ENCODE measurements around the gene RFX1. TPM values are rescaled to one million over a fixed set of nuclear protein-coding genes. Genes with fewer than 3 reads are reported as not detected.

The RFX1 gene
- total RNA-seq, 2 experiments from 2014 or later = 4.4 to 17.4 TPM

- TF ChIP-seq CTCF (conservative IDR thresholded peaks at IDR 0.05; ENCODE audit: low read length) (no peak), EZH2phosphoT487 (IDR thresholded peaks at IDR 0.05; ENCODE audit: borderline replicate concordance, low read depth, low read length) (no peak)
- no TSS peak for BruUV-seq (replicated peaks)
- no peaks in the 10 kb centered on the region for H3K9me2 ChIP-seq (ENCODE audit: insufficient read depth, low read length)
- no peak overlapping the region for H3K27ac ChIP-seq (ENCODE audit: low read depth, low read length, poor library complexity, severe bottlenecking)
- H3K9me3 ChIP-seq (ENCODE audit: low read length) = no peaks in the 10 kb centered on the region
- intact Hi-C loops (cut with micrococcal nuclease; ENCODE audit: unreplicated experiment) = no loop called here
- peaks cover 20% of the 10 kb centered on the region for H3K4me1 ChIP-seq (ENCODE audit: insufficient read depth, low read length, poor library complexity, severe bottlenecking)
- CTCF ChIA-PET (ENCODE audit: unreplicated experiment) = no interaction called here
- no peak overlapping the region for H3K4me3 ChIP-seq (ENCODE audit: low read depth, low read length, poor library complexity, severe bottlenecking)
- H3K79me2 ChIP-seq (ENCODE audit: insufficient read depth, low read depth, low read length) = no peaks in the 10 kb centered on the region
- H4K20me1 ChIP-seq (ENCODE audit: insufficient read depth, low read length) = no peaks in the 10 kb centered on the region
- DNase-seq (ENCODE audit: low spot score) = no peak
- POLR2A ChIA-PET = interaction anchor here (0.6 kb wide), 1 partner anchor 13 kb away, joined by 3 read pairs; no protein-coding TSS in a partner anchor
- H3K4me2 ChIP-seq (ENCODE audit: low read length) = no peak overlapping the region
- H2AFZ ChIP-seq (ENCODE audit: low read length) = no peak overlapping the region
- no peaks in the 10 kb centered on the region for H3K36me3 ChIP-seq (ENCODE audit: insufficient read depth, low read length)
Measured at GRCh38 chr19:14012378-14012915, 6.3 kb upstream of the RFX1 start.

- ChIA-PET CTCF (ENCODE audit: unreplicated experiment) (no interaction called here), POLR2A (interaction anchor here (0.5 to 5.6 kb wide), 5 partner anchors 12 to 124 kb away, joined by 3 to 39 read pairs (median 3); no protein-coding TSS in a partner anchor)
- Histone ChIP-seq H2AFZ (ENCODE audit: low read length) (peak overlapping the region; percentile 83), H3K36me3 (ENCODE audit: insufficient read depth, low read length) (no peaks in the 10 kb centered on the region), H3K4me1 (ENCODE audit: insufficient read depth, low read length, poor library complexity, severe bottlenecking) (peaks cover 35% of the 10 kb centered on the region), H3K27ac (ENCODE audit: low read depth, low read length, poor library complexity, severe bottlenecking) (peak overlapping the region; percentile 87), H3K4me2 (ENCODE audit: low read length) (peak overlapping the region; percentile 77), H3K9me2 (ENCODE audit: insufficient read depth, low read length) (no peaks in the 10 kb centered on the region), H3K9me3 (ENCODE audit: low read length) (no peaks in the 10 kb centered on the region), H3K4me3 (ENCODE audit: low read depth, low read length, poor library complexity, severe bottlenecking) (peak overlapping the region; percentile 78), H4K20me1 (ENCODE audit: insufficient read depth, low read length) (no peaks in the 10 kb centered on the region), H3K79me2 (ENCODE audit: insufficient read depth, low read depth, low read length) (peaks cover 32% of the 10 kb centered on the region; the same call in 1 of the 2 replicates)
- TF ChIP-seq CTCF (conservative IDR thresholded peaks at IDR 0.05; ENCODE audit: low read length) (no peak), EZH2phosphoT487 (IDR thresholded peaks at IDR 0.05; ENCODE audit: borderline replicate concordance, low read depth, low read length) (no peak)
- no peak for DNase-seq (ENCODE audit: low spot score)
- intact Hi-C loops (cut with micrococcal nuclease; ENCODE audit: unreplicated experiment) = loop anchor here (1.0 kb wide), 2 partner anchors 55 to 74 kb away; partner anchors contain the start of gene DCAF15
- BruUV-seq (replicated peaks) = TSS peak; percentile 90
Measured at GRCh38 chr19:14006766-14007562, 844 bp upstream of the RFX1 start.

All from OCI-LY7 (cell line).